GM18907 (cell line): ENCODE measurements around the gene PACSIN2.
"Not testable (repeated sequence)": the region's sequence is repeated elsewhere in the genome, so short reads cannot be mapped to it uniquely, and the experiment has no call there.

Experiments
- ATAC-seq: cut with Tn5 transposase; IDR thresholded peaks from one replicate; pipeline ENCODE4 v1.9.1; 2021; ENCODE audit warnings: mild to moderate bottlenecking, moderate library complexity; ENCODE audit not compliant: unreplicated experiment

PACSIN2 gene

DNA sequence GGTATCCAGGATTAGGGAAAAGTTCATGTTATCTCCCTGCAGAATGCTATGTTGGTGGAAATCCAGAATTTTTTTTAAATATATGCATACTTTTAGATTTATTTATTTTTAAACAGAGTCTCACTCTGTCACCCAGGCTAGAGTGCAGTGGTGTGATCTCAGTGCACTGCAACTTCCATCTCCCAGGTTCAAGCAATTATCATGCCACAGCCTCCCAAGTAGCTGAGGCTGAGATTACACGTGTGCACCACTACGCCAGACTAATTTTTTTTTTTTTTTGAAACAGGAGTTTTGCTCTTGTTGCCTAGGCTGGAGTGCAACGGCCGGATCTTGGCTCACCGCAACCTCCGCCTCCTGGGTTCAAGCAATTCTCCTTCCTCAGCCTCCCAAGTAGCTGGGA lies 2.6 kb downstream of the PACSIN2 start:
- ATAC-seq, result no peak

DNA sequence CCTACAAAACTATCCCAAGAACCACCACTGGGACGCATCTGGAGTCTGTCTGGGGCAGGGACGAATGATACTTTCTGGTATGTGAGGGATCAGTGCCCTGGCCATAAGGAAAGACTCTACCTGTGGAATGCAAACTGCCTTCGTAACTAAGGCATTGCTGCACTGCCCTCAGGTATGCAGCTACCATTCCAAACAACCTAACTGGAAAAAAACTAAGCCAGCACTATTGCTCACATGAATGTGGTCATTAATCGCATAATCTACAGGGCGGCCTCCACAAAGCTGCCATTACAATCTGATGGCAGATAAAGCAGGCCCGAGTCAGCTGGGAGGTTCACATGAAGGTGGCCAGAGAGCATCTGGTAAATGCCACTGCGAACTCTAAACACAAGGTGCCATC lies 3.9 kb downstream of the PACSIN2 start:
- no peak for ATAC-seq

DNA sequence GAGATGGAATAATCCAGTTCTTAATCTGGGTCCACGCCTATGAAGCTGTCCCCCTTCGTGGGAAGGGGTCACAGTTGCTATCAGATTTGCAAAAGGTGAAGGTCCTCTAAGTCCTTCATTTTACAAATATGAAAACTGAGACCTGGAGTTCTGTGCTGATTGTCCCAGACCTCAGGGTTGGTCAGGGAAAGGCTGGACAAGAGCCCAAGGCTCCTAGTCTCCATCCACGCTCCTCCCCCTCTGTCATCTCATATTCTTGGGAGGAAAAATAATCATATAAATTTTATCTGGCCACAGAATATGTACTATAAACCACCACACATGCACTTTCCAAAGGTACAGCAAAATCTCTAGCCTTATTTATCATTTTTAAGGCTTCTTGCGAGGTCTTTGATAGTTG lies 5.5 kb downstream of the PACSIN2 start:
- no peak for ATAC-seq

- no peak for ATAC-seq
Observed at GRCh38 chr22:43008921-43009320, 6.0 kb downstream of the PACSIN2 start.

GRCh38 chr22:43008509-43008908 lies 6.4 kb downstream of the PACSIN2 start:
- no peak for ATAC-seq

DNA sequence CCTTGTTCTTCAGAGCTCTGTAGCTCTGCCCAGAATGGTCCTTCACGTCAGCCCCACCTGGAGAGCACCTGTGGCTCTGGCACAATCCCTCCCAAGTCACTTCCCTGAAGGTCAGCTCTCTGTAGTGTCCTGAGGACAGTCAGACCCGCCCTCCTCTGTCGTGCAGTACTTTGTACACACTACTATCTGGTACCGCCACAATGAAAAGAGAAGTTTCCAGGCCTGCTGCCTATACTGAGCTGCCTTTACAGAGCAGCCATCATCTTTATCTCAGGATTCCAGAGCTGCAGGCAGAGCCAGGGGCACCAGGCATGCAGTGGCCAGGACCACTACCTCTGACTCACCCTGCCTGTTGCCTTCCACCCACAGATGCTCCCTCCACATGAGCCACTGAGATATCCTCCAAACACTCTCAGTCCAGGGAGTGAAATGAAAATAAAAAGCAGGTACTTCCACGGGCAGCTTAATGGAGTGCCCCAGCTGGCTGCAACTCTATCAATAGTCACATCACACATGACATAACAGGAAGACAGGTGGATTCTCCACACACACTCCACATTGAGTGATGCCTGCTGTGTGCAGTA lies 7.3 kb downstream of the PACSIN2 start:
- no peak for ATAC-seq

DNA sequence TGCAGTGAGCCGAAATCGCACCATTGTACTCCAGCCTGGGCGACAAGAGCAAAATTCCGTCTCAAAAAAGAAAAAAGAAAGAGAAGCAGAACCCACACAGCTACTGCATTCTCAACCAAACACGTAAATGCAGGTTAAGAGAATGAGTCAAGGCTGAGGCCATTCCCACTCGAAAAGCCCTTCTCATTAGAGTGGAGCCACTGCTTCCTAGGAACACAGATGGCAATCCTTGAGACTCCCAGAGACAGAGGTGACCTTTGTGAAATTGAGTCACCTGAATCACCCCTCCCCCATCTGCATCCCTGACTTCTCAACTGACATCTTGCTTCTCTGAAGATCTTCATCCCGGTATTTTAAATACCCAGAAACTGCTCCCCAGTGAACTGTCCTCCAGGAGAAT lies 8.2 kb downstream of the PACSIN2 start:
- ATAC-seq, result no peak

DNA sequence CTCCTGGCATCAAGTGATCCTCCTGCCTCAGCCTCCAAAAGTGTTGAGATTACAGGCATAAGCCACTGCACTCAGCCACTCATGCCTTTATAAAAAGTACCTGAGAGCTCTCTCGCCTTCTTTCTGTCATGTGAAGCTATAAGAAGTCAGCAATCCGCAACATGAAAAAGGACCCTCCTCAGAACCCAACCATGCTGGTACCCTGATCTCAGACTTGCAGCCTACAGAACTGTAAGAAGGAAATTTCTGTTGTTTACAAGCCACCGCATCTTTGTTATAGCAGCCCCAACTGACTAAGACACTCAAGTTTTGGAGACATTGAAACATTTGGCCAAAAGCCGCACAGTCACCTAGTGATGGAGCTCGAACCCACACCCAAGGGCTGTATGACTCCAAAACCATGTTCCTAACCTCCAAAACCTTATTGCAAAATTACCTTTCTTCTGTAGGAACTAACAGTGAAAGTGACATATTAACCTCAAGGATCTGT lies 8.9 kb downstream of the PACSIN2 start:
- no peak for ATAC-seq

DNA sequence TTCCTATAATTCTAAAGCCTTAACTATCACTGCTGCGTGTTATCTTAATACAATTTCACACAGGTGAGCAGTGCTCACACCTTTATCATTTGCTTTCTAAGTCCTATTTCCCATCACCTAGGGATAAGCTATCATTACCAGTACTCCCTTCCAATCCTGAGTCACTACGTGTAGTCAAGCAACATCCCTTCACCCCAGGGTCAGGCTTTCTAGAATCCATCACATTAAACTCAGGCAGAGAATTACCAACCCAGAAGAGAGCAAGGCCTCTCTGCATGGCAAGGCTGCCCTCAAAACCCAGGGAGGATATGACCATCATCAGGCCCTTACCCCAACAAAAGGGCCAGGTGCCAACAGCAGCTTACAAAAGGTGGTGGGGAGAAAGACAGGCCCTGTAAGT lies 9.8 kb downstream of the PACSIN2 start:
- no peak for ATAC-seq

GRCh38 chr22:43004362-43005035 lies 10.4 kb downstream of the PACSIN2 start:
- ATAC-seq, result no peak

GRCh38 chr22:43002202-43002586 lies 12.8 kb downstream of the PACSIN2 start:
- no peak for ATAC-seq

DNA sequence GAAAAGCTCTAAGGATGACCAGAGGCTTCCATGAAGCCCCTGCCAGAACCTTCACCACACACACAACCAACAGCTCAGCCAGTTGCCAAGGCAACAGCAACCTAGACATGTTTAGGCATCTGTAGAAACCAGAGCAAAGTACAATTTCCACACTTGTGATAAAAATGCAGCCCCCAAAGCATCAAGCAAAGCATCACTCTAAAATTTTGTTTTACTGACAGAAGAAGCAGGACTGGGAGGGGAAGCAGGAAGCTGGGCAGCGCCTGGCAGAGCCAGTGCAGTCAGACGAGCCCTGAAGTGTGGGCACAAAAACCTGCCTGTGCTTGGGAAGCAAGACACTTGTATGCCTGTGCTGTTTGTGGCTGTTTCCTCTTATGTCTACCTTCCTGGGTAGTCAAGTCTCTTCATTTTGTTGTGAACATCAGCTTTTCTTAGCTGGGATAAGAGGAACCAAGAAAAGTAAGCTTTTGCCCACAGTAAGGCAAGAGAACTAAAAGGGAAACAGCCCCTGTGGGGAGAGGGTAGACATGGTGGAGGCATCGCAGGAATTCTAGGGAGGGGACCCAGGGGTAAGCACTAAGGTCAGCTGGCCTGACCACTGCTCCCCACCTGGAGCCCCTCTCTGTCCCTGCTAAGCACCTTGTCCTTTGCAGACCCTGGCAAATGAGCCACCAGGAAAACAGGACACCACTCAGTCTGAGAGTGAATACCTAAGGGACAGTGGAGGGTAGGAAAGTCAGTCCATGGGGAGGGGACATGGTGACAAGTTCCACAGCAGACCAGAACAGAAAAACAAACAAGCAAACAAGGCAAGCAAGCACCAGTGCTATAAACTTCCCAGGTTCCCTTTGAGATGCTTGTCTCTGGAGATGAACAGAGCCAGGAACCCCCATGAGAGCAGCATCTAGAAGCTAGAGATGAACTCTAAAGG lies 13.4 kb downstream of the PACSIN2 start:
- ATAC-seq, result no peak

DNA sequence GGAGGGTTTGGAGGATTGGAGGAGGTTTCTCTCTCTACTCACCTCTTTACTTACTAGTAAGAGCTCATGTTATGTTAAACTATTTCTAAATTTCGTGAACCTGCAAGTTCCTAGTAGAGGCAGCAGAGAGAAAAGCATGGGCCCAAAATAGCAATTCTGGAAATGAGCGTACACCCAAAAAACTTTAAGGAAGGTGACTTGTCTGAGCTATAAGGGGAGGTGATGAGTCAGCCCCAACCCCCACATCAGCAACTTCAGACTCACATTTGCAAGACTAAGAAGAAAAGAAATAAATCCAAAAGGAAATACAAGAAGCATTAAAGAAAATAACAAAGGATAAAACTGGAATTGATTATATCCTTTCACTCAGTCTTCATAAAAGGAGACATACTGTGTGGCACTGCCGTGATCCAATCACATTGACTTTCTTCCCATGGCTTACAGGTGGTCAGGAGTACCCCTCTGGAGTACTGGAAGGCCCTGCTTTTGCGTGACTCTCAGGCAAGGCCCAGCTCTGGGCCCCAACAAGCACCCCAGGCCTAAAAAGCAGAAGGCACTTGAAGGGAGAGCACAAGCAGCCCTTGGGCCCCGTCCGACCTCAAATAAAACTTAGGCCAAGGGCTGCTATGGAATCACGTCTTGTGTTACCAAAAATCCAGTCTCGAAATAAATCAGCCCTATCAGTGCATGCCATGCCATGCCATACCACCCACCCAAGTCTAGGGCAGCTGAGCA lies 14.3 kb downstream of the PACSIN2 start:
- ATAC-seq, result no peak

GRCh38 chr22:42997582-42998090 lies 17.3 kb downstream of the PACSIN2 start:
- ATAC-seq, result no peak

- ATAC-seq, result no peak
Observed at GRCh38 chr22:42996646-42997365, 18.1 kb downstream of the PACSIN2 start.

GRCh38 chr22:42995654-42996053 lies 19.3 kb downstream of the PACSIN2 start:
- not testable (repeated sequence) for ATAC-seq

DNA sequence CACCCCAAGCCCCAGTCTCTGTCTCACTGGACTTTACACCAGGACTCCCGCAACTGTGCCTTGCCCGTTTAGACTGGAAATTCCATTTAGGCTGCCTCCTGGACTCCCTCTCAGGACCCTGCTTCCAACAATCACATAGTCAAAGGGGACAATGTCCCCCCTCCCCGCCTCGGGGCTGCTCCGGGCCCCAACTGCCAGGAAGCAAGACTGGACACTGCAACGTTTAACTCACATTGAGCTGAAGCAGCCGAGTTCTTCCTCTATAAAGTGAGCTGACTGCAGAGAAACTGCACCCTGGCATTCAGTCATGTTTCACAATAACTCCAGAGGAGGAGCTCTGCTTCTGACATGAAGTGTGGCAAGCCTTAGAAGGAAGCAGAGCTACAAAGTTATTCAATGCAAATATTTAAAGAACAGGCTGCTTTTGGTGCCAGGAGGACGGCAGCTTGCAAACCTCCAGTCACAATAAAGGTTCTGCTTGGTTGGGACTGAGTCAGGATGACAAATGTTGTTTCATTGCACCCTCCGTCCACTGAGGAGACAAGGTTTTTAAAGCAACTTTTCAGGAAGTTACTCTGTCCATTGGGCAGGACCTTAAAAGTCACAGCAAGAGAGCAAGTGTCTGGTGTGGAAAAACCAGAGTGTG lies 19.9 kb downstream of the PACSIN2 start:
- no peak for ATAC-seq

- ATAC-seq, result no peak
Observed at GRCh38 chr22:42994276-42994916, 20.6 kb downstream of the PACSIN2 start.

GRCh38 chr22:42993651-42994275 lies 21.2 kb downstream of the PACSIN2 start:
- ATAC-seq, result no peak
